ENCODE data around the gene SLC38A10. TPM values are rescaled to one million over a fixed set of nuclear protein-coding genes. Genes with fewer than 3 reads are reported as not detected.

The SLC38A10 gene
- total and polyA plus RNA-seq, 2 experiments from 2014 or later = 58.6 to 133 TPM

GRCh38 chr17:81325714-81326358 lies 30.7 kb upstream of the SLC38A10 start:
- no peak overlapping the region for H3K27ac ChIP-seq
- 0 out of 2 replicates have a peak, but pooled peaks cover 3% of the 10 kb centered on the region for H3F3A ChIP-seq (ENCODE audit: insufficient read depth)
- no peaks in the 10 kb centered on the region for H3K9me2 ChIP-seq (ENCODE audit: insufficient read depth)
- H3K9me3 ChIP-seq (ENCODE audit: low read depth) = no peaks in the 10 kb centered on the region
- no peak overlapping the region for H3K4me3 ChIP-seq
- H4K20me1 ChIP-seq (ENCODE audit: insufficient read depth) = no peaks in the 10 kb centered on the region
- DNase-seq = no peak
- H3K4me2 ChIP-seq (ENCODE audit: unreplicated experiment) = no peak overlapping the region
- in situ Hi-C loops (cut with MboI) = no loop called here
- no peak for TF ChIP-seq EZH2 (IDR thresholded peaks at IDR 0.05; ENCODE audit: insufficient read depth, poor library complexity, severe bottlenecking)
- TF ChIP-seq EZH2phosphoT487 (IDR thresholded peaks at IDR 0.05; ENCODE audit: insufficient read depth, low read depth) = no peak
- H3K36me3 ChIP-seq (ENCODE audit: low read depth) = no peaks in the 10 kb centered on the region
- WGBS, 2 experiments (ENCODE audit: low coverage in 1 of 2, low lambda C conversion rate in 2 of 2, missing lambda C conversion rate in 2 of 2) = 74% methylated on average over 14 of the region's 14 CpGs
- H3K27me3 ChIP-seq (replicated peaks; ENCODE audit: insufficient read depth) = no peaks in the 10 kb centered on the region
- peaks cover 23% of the 10 kb centered on the region for H3K4me1 ChIP-seq (ENCODE audit: insufficient read depth)
- H3K79me2 ChIP-seq (ENCODE audit: insufficient read depth) = no peaks in the 10 kb centered on the region
- no peak overlapping the region for H2AFZ ChIP-seq
- H3K9ac ChIP-seq = no peak overlapping the region

- peaks cover 23% of the 10 kb centered on the region for H3K4me1 ChIP-seq (ENCODE audit: insufficient read depth)
- WGBS, 2 experiments (ENCODE audit: low coverage in 1 of 2, low lambda C conversion rate in 2 of 2, missing lambda C conversion rate in 2 of 2) = 85 to 90% methylated on average over 20 to 22 of the region's 22 CpGs
These were observed 30.0 kb upstream of the SLC38A10 start for GRCh38 chr17:81324851-81325713.

GRCh38 chr17:81324177-81324850 lies 29.2 kb upstream of the SLC38A10 start:
- no peaks in the 10 kb centered on the region for H3K27me3 ChIP-seq (replicated peaks; ENCODE audit: insufficient read depth)
- H3K4me2 ChIP-seq (ENCODE audit: unreplicated experiment) = no peak overlapping the region
- no peaks in the 10 kb centered on the region for H3K9me2 ChIP-seq (ENCODE audit: insufficient read depth)
- no peak overlapping the region for H3K9ac ChIP-seq
- no peak for DNase-seq
- H3K4me1 ChIP-seq (ENCODE audit: insufficient read depth) = peaks cover 16% of the 10 kb centered on the region
- in situ Hi-C loops (cut with MboI) = no loop called here
- H4K20me1 ChIP-seq (ENCODE audit: insufficient read depth) = no peaks in the 10 kb centered on the region
- no peaks in the 10 kb centered on the region for H3K79me2 ChIP-seq (ENCODE audit: insufficient read depth)
- no peak overlapping the region for H2AFZ ChIP-seq
- 0 out of 2 replicates have a peak, but pooled peaks cover 3% of the 10 kb centered on the region for H3F3A ChIP-seq (ENCODE audit: insufficient read depth)
- no peak for TF ChIP-seq EZH2 (IDR thresholded peaks at IDR 0.05; ENCODE audit: insufficient read depth, poor library complexity, severe bottlenecking)
- 81 to 85% methylated on average over 16 to 17 of the region's 17 CpGs for WGBS, 2 experiments (ENCODE audit: low coverage in 1 of 2, low lambda C conversion rate in 2 of 2, missing lambda C conversion rate in 2 of 2)
- no peak overlapping the region for H3K4me3 ChIP-seq
- H3K9me3 ChIP-seq (ENCODE audit: low read depth) = no peaks in the 10 kb centered on the region
- no peaks in the 10 kb centered on the region for H3K36me3 ChIP-seq (ENCODE audit: low read depth)
- no peak overlapping the region for H3K27ac ChIP-seq

More at GRCh38 chr17:81324851-81325713, 30.0 kb upstream of the SLC38A10 start:
- Histone ChIP-seq H3K9me3 (ENCODE audit: low read depth) (no peaks in the 10 kb centered on the region), H3F3A (ENCODE audit: insufficient read depth) (0 out of 2 replicates have a peak, but pooled peaks cover 3% of the 10 kb centered on the region), H3K27ac (no peak overlapping the region), H3K4me3 (no peak overlapping the region), H4K20me1 (ENCODE audit: insufficient read depth) (no peaks in the 10 kb centered on the region), H3K36me3 (ENCODE audit: low read depth) (no peaks in the 10 kb centered on the region), H3K27me3 (replicated peaks; ENCODE audit: insufficient read depth) (no peaks in the 10 kb centered on the region), H3K9ac (no peak overlapping the region), H2AFZ (no peak overlapping the region), H3K79me2 (ENCODE audit: insufficient read depth) (no peaks in the 10 kb centered on the region), H3K9me2 (ENCODE audit: insufficient read depth) (no peaks in the 10 kb centered on the region), H3K4me2 (ENCODE audit: unreplicated experiment) (no peak overlapping the region)
- no peak for TF ChIP-seq EZH2 (IDR thresholded peaks at IDR 0.05; ENCODE audit: insufficient read depth, poor library complexity, severe bottlenecking)
- in situ Hi-C loops (cut with MboI) = no loop called here
- no peak for DNase-seq

- Histone ChIP-seq H3K4me1 (ENCODE audit: insufficient read depth) (peaks cover 9% of the 10 kb centered on the region; the same call in 1 of the 2 replicates), H3K9ac (no peak overlapping the region), H3F3A (ENCODE audit: insufficient read depth) (0 out of 2 replicates have a peak, but pooled peaks cover 3% of the 10 kb centered on the region), H3K4me2 (ENCODE audit: unreplicated experiment) (no peak overlapping the region), H3K4me3 (no peak overlapping the region), H2AFZ (no peak overlapping the region), H3K9me2 (ENCODE audit: insufficient read depth) (no peaks in the 10 kb centered on the region), H3K79me2 (ENCODE audit: insufficient read depth) (no peaks in the 10 kb centered on the region), H4K20me1 (ENCODE audit: insufficient read depth) (no peaks in the 10 kb centered on the region), H3K27ac (no peak overlapping the region), H3K27me3 (replicated peaks; ENCODE audit: insufficient read depth) (no peaks in the 10 kb centered on the region), H3K9me3 (ENCODE audit: low read depth) (no peaks in the 10 kb centered on the region), H3K36me3 (ENCODE audit: low read depth) (no peaks in the 10 kb centered on the region)
- in situ Hi-C loops (cut with MboI) = no loop called here
- 5% methylated on average over 20 of the region's 20 CpGs for WGBS, 2 experiments (ENCODE audit: low coverage in 1 of 2, low lambda C conversion rate in 2 of 2, missing lambda C conversion rate in 2 of 2)
- DNase-seq = peak; percentile 56
- TF ChIP-seq EZH2phosphoT487 (IDR thresholded peaks at IDR 0.05; ENCODE audit: insufficient read depth, low read depth) = no peak
These were observed 28.3 kb upstream of the SLC38A10 start for GRCh38 chr17:81323411-81323868.
